Parathyroid adenoma (tissue), 2 donors: Measurements from ENCODE around the gene DYNC2I2.
"Not testable (repeated sequence)": the region's sequence is repeated elsewhere in the genome, so short reads cannot be mapped to it uniquely, and the experiment has no call there.

Experiments used
- H2AFZ ChIP-seq: fragments of 300-600 bp; sonication (generic); one replicate; pipeline ENCODE4 v1.7.0; 2017; ENCODE audit warnings: antibody characterized with exemption, mild to moderate bottlenecking
- H3K27ac ChIP-seq: fragments of 300-600 bp; sonication (generic); one replicate; pipeline ENCODE4 v1.7.0; 2017
- H3K27me3 ChIP-seq: fragments of 300-600 bp; sonication (generic); one replicate; pipeline ENCODE4 v1.7.0; 2017; ENCODE audit warnings: low read length; ENCODE audit not compliant: control insufficient read depth, insufficient read depth
- H3K36me3 ChIP-seq: fragments of 300-600 bp; sonication (generic); one replicate; pipeline ENCODE4 v1.7.0; 2017; ENCODE audit warnings: low read length; ENCODE audit not compliant: control insufficient read depth, insufficient read depth
- H3K4me1 ChIP-seq: fragments of 300-600 bp; sonication (generic); one replicate; pipeline ENCODE4 v1.7.0; 2017; ENCODE audit warnings: control low read depth
- H3K4me2 ChIP-seq: fragments of 300-600 bp; sonication (generic); one replicate; pipeline ENCODE4 v1.7.0; 2017; ENCODE audit warnings: low read length
- H3K4me3 ChIP-seq: fragments of 300-600 bp; sonication (generic); one replicate; pipeline ENCODE4 v1.7.0; 2017; ENCODE audit warnings: low read depth, low read length
- H3K79me2 ChIP-seq: fragments of 300-600 bp; sonication (generic); one replicate; pipeline ENCODE4 v1.7.0; 2017; ENCODE audit warnings: control low read depth
- H3K9ac ChIP-seq: fragments of 300-600 bp; sonication (generic); one replicate; pipeline ENCODE4 v1.7.0; 2017; ENCODE audit warnings: mild to moderate bottlenecking
- H3K9me3 ChIP-seq: fragments of 300-600 bp; sonication (generic); one replicate; pipeline ENCODE4 v1.7.0; 2017; ENCODE audit warnings: low read length; ENCODE audit not compliant: control insufficient read depth
- CTCF ChIP-seq: fragments of 300-600 bp; sonication (generic); IDR thresholded peaks from one replicate; pipeline ENCODE4 v1.7.0; 2017; ENCODE audit warnings: antibody characterized with exemption, mild to moderate bottlenecking
- donor health status: primary hyperparathyroidism.

The DYNC2I2 gene

GRCh38 chr9:128654481-128654880 is 2.2 kb downstream of the DYNC2I2 start:
- Histone ChIP-seq H3K79me2 (no peaks in the 10 kb centered on the region), H3K4me3 (no peak overlapping the region), H3K36me3 (no peaks in the 10 kb centered on the region), H3K4me1 (no peaks in the 10 kb centered on the region), H2AFZ (no peak overlapping the region), H3K27me3 (no peaks in the 10 kb centered on the region), H3K27ac (no peak overlapping the region), H3K4me2 (no peak overlapping the region), H3K9me3 (no peaks in the 10 kb centered on the region), H3K9ac (no peak overlapping the region)
- TF ChIP-seq CTCF, result no peak

- Histone ChIP-seq H3K4me2 (no peak overlapping the region), H3K79me2 (no peaks in the 10 kb centered on the region), H3K4me3 (no peak overlapping the region), H3K4me1 (no peaks in the 10 kb centered on the region), H2AFZ (no peak overlapping the region), H3K36me3 (no peaks in the 10 kb centered on the region), H3K9me3 (no peaks in the 10 kb centered on the region), H3K27me3 (no peaks in the 10 kb centered on the region), H3K27ac (no peak overlapping the region), H3K9ac (no peak overlapping the region)
- no peak for TF ChIP-seq CTCF
Measured at GRCh38 chr9:128653908-128654307, 2.7 kb downstream of the DYNC2I2 start.

- Histone ChIP-seq H3K4me2 (no peak overlapping the region), H3K27ac (no peak overlapping the region), H2AFZ (no peak overlapping the region), H3K4me1 (no peaks in the 10 kb centered on the region), H3K36me3 (no peaks in the 10 kb centered on the region), H3K79me2 (no peaks in the 10 kb centered on the region), H3K9ac (no peak overlapping the region), H3K9me3 (no peaks in the 10 kb centered on the region), H3K27me3 (no peaks in the 10 kb centered on the region), H3K4me3 (no peak overlapping the region)
- no peak for TF ChIP-seq CTCF
Measured at GRCh38 chr9:128651798-128652197, 4.8 kb downstream of the DYNC2I2 start.

- H3K4me1 ChIP-seq, H3K4me2 ChIP-seq, H3K79me2 ChIP-seq, H3K9me3 ChIP-seq, H3K27ac ChIP-seq, H3K27me3 ChIP-seq, H3K36me3 ChIP-seq, H2AFZ ChIP-seq, H3K9ac ChIP-seq, H3K4me3 ChIP-seq: not testable (repeated sequence)
Measured at GRCh38 chr9:128648206-128648605, 8.4 kb downstream of the DYNC2I2 start.

DNA sequence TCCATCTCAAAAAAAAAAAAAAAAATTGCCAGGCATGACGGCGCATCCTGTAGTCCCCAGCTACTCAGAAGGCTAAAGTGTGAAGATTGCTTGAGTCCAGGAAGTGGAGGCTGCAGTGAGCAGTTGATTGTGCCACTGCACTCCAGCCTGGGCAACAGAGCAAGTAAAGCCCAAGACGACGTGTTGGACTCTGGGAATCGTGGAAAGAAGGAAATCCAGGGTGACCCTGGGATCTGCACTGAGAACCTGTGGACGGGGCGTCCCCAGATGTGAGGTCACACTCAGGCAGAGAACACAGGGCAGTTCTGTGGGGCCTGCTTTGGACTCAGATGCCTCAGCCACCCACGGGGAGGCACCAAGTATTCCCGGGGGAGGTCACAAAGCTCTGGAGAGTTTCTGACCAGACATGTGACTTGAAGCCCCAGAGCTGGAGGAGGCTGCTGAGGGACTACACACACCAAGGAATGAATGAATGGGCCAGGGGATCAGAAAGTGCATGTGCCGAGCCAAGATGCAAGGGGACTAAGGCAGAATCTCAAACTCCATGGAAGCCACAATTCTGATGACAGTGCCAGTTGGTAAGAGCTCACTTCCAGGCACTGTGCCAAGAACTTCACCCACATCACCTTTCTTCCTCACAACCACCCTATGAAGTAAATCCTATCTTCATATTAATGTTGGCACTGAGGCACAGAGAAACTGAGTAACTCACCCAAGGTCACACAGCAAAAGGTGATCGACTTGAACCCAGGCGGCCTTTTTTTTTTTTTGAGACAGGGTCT is 12.9 kb downstream of the DYNC2I2 start:
- Histone ChIP-seq H3K4me1 (no peaks in the 10 kb centered on the region), H3K9ac (no peak overlapping the region), H3K27ac (no peak overlapping the region), H3K36me3 (no peaks in the 10 kb centered on the region), H3K4me3 (no peak overlapping the region), H3K79me2 (no peaks in the 10 kb centered on the region), H2AFZ (no peak overlapping the region), H3K4me2 (no peak overlapping the region), H3K9me3 (no peaks in the 10 kb centered on the region), H3K27me3 (no peaks in the 10 kb centered on the region)
- TF ChIP-seq CTCF, result no peak
